Body of pancreas (tissue), 4 donors: ENCODE data around the gene VPS33A. TPM values are rescaled to one million over a fixed set of nuclear protein-coding genes. Genes with fewer than 3 reads are reported as not detected.
A peak's percentile ranks its signal among the peaks of the same experiment; 100 is the strongest.
"Not testable (repeated sequence)": the region's sequence is repeated elsewhere in the genome, so short reads cannot be mapped to it uniquely, and the experiment has no call there.

Source experiments
- ATAC-seq: fragments of 150-250 bp; one replicate; pipeline ENCODE4 v1.9.1; 2016
- DNase-seq, 4 donors: peaks; one replicate each; pipeline ENCODE4 v3.0.0-alpha.2; 2019
- H3K27ac ChIP-seq, 4 donors: fragments of 200-600 bp; sonication (generic); 1 replicate in 3 of 4; 2 replicates in 1 of 4; pipeline versions ENCODE4 v1.5.1 to v1.6.1; 2016 to 2019; ENCODE audit warnings: mild to moderate bottlenecking in 1 of 4, mixed read lengths in 1 of 4, moderate library complexity in 1 of 4
- H3K27me3 ChIP-seq, 2 donors: fragments of 200-600 bp; sonication (generic); one replicate each; pipeline ENCODE4 v1.6.0; 2016; ENCODE audit warnings: mild to moderate bottlenecking in 1 of 2
- H3K36me3 ChIP-seq, 2 donors: fragments of 200-600 bp; sonication (generic); replicated peaks in 1 of 2; 2 replicates each; pipeline ENCODE4 v1.5.1; 2016; ENCODE audit warnings: low read depth in 2 of 2; ENCODE audit not compliant: insufficient read depth in 1 of 2
- H3K4me1 ChIP-seq: fragments of 200-600 bp; sonication (generic); one replicate; pipeline ENCODE4 v1.6.0; 2016
- H3K4me3 ChIP-seq, 2 donors: fragments of 200-600 bp; sonication (generic); 1 replicate in 1 of 2; 2 replicates in 1 of 2; pipeline ENCODE4 v1.5.1; 2016 to 2019
- H3K9me3 ChIP-seq, 3 donors: fragments of 200-600 bp; sonication (generic); 1 replicate in 2 of 3; 2 replicates in 1 of 3; pipeline ENCODE4 v1.5.1; 2016
- POLR2A ChIP-seq, 3 donors: fragments of 450-650 bp; IDR thresholded peaks; one replicate each; pipeline ENCODE4 v1.6.1; 2016; ENCODE audit warnings: antibody characterized with exemption in 3 of 3, mild to moderate bottlenecking in 2 of 3
- WGBS, 2 donors: methylation state at CpG; one replicate each; pipeline ENCODE4 v1.1.5; 2017; 5-methylcytosine and 5-hydroxymethylcytosine counted together
- intact Hi-C: fragments of 100-400 bp; cut with DNase I; formaldehyde crosslinking; loops from one replicate; pipeline ENCODE4 v1.15.1; 2023
- total RNA-seq, 2 donors: library from RNA; depleted of rRNA; stranded (reverse); fragments of >200 nt; gene quantifications; one replicate each; pipeline ENCODE4 v1.1.0, GENCODE V29; 2016
- TF ChIP-seq, protein P1 (sequence below), 7 experiments: fragments of 450-650 bp in 4 of 7; fragments of 200-600 bp in 3 of 7; sonication (generic) in 3 of 7; IDR thresholded peaks; one replicate each; pipeline ENCODE4 v1.5.1; 2016 to 2019; ENCODE audit warnings: antibody characterized with exemption in 7 of 7

The VPS33A gene
- total RNA-seq, 2 donors from 2014 or later, result 7.3 to 9.9 TPM

DNA sequence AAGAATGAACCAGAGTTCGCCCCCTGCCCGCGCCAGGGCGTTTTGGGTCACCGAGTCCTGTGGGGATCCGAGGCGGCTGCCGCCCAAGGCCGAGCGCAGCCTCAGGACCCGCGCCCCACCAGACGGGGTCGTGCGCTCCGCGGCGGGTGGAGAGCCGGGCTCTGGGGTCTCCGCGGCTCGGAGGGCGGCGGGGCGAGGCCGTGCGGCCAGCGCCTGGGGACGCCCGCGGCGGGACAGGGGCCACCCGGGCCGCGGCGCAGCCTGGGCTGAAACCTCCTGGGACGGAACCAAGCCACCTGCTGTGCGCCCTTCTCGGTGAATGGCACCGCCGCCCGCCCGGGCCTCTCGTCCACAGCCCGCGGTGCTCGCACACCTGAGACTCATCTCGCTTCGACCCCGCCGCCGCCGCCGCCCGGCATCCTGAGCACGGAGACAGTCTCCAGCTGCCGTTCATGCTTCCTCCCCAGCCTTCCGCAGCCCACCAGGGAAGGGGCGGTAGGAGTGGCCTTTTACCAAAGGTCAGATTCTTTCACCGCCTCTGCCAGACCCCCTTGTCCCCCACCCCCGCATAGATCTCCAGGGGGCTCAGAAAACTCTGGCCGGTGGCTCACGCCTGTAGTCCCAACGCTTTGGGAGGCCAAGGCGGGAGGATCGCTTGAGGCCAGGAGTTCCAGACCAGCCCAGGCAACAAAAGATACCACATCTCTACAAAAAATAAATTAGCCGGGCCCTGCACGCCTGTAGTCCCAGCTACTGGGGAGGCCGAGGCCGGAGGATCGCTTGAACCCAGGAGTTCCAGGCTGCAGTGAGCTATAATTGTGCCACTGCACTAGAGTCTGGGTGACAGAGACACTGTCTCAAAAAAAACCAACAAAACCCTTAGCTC, 61.9 kb downstream of the VPS33A start:
- H3K4me1 ChIP-seq, result peaks cover 21% of the 10 kb centered on the region
- intact Hi-C loops, result no loop called here
- no peak overlapping the region for H3K27ac ChIP-seq
- H3K9me3 ChIP-seq, result no peaks in the 10 kb centered on the region
- DNase-seq (peak in 2 of 4 donors; percentile 20 to 25), ATAC-seq (peak; percentile 10)
- peaks cover 0 to 24% of the 10 kb centered on the region in 2 donors for H3K27me3 ChIP-seq
- TF ChIP-seq POLR2A (IDR thresholded peaks at IDR 0.05), result no peak
- TF ChIP-seq, protein P1, sequence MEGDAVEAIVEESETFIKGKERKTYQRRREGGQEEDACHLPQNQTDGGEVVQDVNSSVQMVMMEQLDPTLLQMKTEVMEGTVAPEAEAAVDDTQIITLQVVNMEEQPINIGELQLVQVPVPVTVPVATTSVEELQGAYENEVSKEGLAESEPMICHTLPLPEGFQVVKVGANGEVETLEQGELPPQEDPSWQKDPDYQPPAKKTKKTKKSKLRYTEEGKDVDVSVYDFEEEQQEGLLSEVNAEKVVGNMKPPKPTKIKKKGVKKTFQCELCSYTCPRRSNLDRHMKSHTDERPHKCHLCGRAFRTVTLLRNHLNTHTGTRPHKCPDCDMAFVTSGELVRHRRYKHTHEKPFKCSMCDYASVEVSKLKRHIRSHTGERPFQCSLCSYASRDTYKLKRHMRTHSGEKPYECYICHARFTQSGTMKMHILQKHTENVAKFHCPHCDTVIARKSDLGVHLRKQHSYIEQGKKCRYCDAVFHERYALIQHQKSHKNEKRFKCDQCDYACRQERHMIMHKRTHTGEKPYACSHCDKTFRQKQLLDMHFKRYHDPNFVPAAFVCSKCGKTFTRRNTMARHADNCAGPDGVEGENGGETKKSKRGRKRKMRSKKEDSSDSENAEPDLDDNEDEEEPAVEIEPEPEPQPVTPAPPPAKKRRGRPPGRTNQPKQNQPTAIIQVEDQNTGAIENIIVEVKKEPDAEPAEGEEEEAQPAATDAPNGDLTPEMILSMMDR (IDR thresholded peaks at IDR 0.05), result no peak
- H3K36me3 ChIP-seq, result peaks cover 2 to 4% of the 10 kb centered on the region in 2 donors
- WGBS, 2 donors, result 13 to 47% methylated on average over 14 to 65 of the region's 71 CpGs
- H3K4me3 ChIP-seq, result no peak overlapping the region

DNA sequence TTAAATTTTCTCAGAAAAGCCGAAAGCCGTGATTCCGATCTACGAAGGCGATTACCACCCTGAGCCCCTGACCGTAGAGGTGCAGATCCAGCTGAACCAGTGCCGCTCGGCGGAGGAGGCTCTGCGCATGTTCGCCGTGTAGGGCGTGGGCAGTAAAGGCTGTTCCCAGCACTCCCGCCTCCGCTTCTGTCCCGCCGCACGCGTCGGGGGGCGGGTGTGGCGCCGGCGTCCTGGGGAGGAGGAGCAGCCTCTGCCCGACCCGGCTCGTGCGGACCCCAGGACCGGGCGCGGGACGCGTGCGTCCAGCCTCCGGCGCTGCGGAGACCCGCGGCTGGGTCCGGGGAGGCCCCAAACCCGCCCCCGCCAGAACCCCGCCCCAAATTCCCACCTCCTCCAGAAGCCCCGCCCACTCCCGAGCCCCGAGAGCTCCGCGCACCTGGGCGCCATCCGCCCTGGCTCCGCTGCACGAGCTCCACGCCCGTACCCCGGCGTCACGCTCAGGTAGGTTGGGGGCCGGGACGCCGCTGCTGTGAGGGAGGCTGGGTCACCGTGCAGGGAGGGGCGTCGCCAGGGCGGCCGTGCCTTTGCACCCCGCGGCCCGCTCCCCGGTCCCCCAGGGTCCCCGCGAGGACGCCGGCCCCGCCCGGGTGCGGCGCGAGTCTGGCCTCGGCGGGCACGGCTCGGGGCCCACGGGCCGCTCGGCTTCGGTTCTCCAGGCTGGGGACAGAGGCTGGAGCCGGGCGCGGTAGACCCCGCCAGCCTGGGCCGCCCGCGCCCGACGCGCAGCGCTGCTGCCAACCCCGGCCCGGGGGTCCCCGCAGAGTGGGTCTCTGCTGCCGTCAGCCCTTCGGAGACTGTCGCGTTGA, 62.8 kb downstream of the VPS33A start, which contains the start of gene B3GNT4:
Gene B3GNT4, plus strand, starts transcription at position 409 of the 866 bp plus-strand sequence. CDS start 910 bp downstream, outside the sequence.
- TF ChIP-seq, protein P1 (IDR thresholded peaks at IDR 0.05), result no peak
- no peak for TF ChIP-seq POLR2A (IDR thresholded peaks at IDR 0.05)
- intact Hi-C loops, result no loop called here
- peak within 1 kb of the TSS in 1 of 2 donors; percentile 31 for H3K4me3 ChIP-seq
- peaks cover 0 to 24% of the 10 kb centered on the region in 2 donors for H3K27me3 ChIP-seq
- H3K4me1 ChIP-seq, result peaks cover 21% of the 10 kb centered on the region
- DNase-seq (peak; percentile 64 to 78 (median 72)), ATAC-seq (peak; percentile 73)
- 1% methylated on average over 82 of the region's 104 CpGs; no CpG with 5 or more reads in 1 of the 2 donors for WGBS, 2 donors
- H3K27ac ChIP-seq, result no peak within 1 kb of the TSS
- peaks cover 2 to 4% of the 10 kb centered on the region in 2 donors for H3K36me3 ChIP-seq
- no peaks in the 10 kb centered on the region for H3K9me3 ChIP-seq

DNA sequence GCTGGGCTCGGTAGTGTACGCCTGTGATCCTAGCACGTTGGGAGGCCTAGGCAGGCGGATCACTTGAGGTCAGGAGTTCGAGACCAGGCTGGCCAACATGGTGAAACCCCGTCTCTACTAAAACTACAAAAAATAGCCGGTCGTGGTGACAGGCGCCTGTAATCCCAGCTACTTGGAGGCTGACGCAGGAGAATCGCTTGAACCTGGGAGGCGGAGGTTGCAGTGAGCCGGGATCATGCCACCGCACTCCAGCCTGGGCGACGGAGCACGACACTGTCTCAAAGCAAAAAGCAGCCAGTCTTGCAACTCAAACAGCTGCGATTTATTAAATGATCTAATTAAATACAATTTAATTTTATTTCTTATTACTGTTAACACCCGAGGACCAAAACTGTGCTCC, 63.5 kb downstream of the VPS33A start:
- Histone ChIP-seq H3K4me1 (peaks cover 21% of the 10 kb centered on the region), H3K4me3 (peak overlapping the region in 1 of 2 donors; percentile 31), H3K27me3 (peaks cover 0 to 24% of the 10 kb centered on the region in 2 donors)
- WGBS, 2 donors, result 50 to 58% methylated on average over 19 of the region's 19 CpGs
- intact Hi-C loops, DNase-seq, H3K36me3 ChIP-seq, ATAC-seq, H3K9me3 ChIP-seq, H3K27ac ChIP-seq: not testable (repeated sequence)

DNA sequence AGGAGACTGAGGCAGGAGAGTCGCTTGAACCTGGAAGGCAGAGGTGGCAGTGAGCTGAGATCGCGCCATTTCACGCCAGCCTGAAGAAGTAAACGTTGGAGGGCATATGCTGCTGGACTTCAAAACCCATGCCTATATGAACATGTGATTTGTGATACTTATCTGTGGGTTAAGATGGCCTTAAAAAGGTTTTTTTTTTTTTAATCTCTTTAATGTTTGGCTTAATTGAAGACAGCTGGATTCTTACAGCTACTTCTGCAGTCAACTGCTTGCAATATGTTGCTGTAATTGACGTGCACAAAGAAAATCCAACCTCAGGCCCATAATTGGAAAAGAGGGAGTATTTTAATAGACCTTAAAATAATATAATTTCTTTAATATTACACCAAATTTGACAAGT, 64.3 kb downstream of the VPS33A start:
- no peak for ATAC-seq
- peaks cover 0 to 24% of the 10 kb centered on the region in 2 donors for H3K27me3 ChIP-seq
- intact Hi-C loops, result no loop called here

More for the DNA sequence above, 64.3 kb downstream of the VPS33A start:
- WGBS, 2 donors, result 96% methylated on average over 6 of the region's 6 CpGs
- TF ChIP-seq, protein P1 (IDR thresholded peaks at IDR 0.05), result no peak
- TF ChIP-seq POLR2A (IDR thresholded peaks at IDR 0.05), result no peak
- no peak for DNase-seq
- peaks cover 21% of the 10 kb centered on the region for H3K4me1 ChIP-seq
- H3K36me3 ChIP-seq, result no peaks in the 10 kb centered on the region
- no peaks in the 10 kb centered on the region for H3K9me3 ChIP-seq
- no peak overlapping the region for H3K27ac ChIP-seq
- no peak overlapping the region for H3K4me3 ChIP-seq
